NCI-H128 (cell line): ENCODE data around the gene KRTAP9-9.
"Not testable (repeated sequence)": the region's sequence is repeated elsewhere in the genome, so short reads cannot be mapped to it uniquely, and the experiment has no call there.

Source experiments
- DNase-seq: peaks from one replicate; lab custom pipeline; 2025; ENCODE audit not compliant: unreplicated experiment; lab: John Stamatoyannopoulos, UW

KRTAP9-9 gene

GRCh38 chr17:41264599-41264998 lies 9.4 kb downstream of the KRTAP9-9 start:
- DNase-seq, result no peak

- DNase-seq, result no peak
Measured at GRCh38 chr17:41265078-41265477, 9.9 kb downstream of the KRTAP9-9 start, which contains the start of gene KRTAP9-6. Gene KRTAP9-6 (plus strand): TSS chr17:41265378. CDS start chr17:41265378, 0 bp downstream.

- no peak for DNase-seq
Measured at GRCh38 chr17:41267711-41268110, 12.5 kb downstream of the KRTAP9-9 start.

- not testable (repeated sequence) for DNase-seq
Measured at GRCh38 chr17:41271323-41271722, 16.1 kb downstream of the KRTAP9-9 start.

GRCh38 chr17:41271858-41272257 lies 16.7 kb downstream of the KRTAP9-9 start:
- DNase-seq, result no peak

GRCh38 chr17:41275648-41276190 lies 20.5 kb downstream of the KRTAP9-9 start, which contains the start of gene KRTAP9-7:
Gene KRTAP9-7 (plus strand): TSS chr17:41275698. CDS start chr17:41275698, 0 bp downstream.
- not testable (repeated sequence) for DNase-seq

GRCh38 chr17:41278176-41278955 lies 23.2 kb downstream of the KRTAP9-9 start:
- no peak for DNase-seq

- no peak for DNase-seq
Measured at GRCh38 chr17:41284043-41284442, 28.9 kb downstream of the KRTAP9-9 start.

- no peak for DNase-seq
Measured at GRCh38 chr17:41284546-41284945, 29.4 kb downstream of the KRTAP9-9 start.

GRCh38 chr17:41287050-41287449 lies 31.9 kb downstream of the KRTAP9-9 start:
- no peak for DNase-seq

GRCh38 chr17:41294016-41294415 lies 38.8 kb downstream of the KRTAP9-9 start:
- DNase-seq, result no peak

- no peak for DNase-seq
Measured at GRCh38 chr17:41296846-41297245, 41.7 kb downstream of the KRTAP9-9 start.

- DNase-seq, result no peak
Measured at GRCh38 chr17:41298458-41299135, 43.4 kb downstream of the KRTAP9-9 start.

GRCh38 chr17:41301204-41301790 lies 46.1 kb downstream of the KRTAP9-9 start:
- DNase-seq, result no peak

- no peak for DNase-seq
Measured at GRCh38 chr17:41301916-41302901, 47.0 kb downstream of the KRTAP9-9 start, which contains the start of gene KRTAP29-1. Gene KRTAP29-1 (minus strand): TSS chr17:41302851. CDS start chr17:41302851, 0 bp downstream.

- DNase-seq, result no peak
Measured at GRCh38 chr17:41302981-41303380, 47.8 kb downstream of the KRTAP9-9 start.

- no peak for DNase-seq
Measured at GRCh38 chr17:41304091-41304490, 48.9 kb downstream of the KRTAP9-9 start.
